C4-2B (cell line): ENCODE measurements around the gene DIDO1.

Source experiments
- H3K27ac ChIP-seq: fragments of 450-650 bp; 2 replicates; pipeline ENCODE4 v1.5.1; 2017
- ZFX ChIP-seq: fragments of 450-650 bp; IDR thresholded peaks from 2 replicates; pipeline ENCODE4 v1.6.1; 2017
- TF ChIP-seq, protein P1 (sequence below): fragments of 450-650 bp; conservative IDR thresholded peaks from 2 replicates; pipeline ENCODE4 v1.5.1; 2017; ENCODE audit warnings: mild to moderate bottlenecking

The DIDO1 gene

DNA sequence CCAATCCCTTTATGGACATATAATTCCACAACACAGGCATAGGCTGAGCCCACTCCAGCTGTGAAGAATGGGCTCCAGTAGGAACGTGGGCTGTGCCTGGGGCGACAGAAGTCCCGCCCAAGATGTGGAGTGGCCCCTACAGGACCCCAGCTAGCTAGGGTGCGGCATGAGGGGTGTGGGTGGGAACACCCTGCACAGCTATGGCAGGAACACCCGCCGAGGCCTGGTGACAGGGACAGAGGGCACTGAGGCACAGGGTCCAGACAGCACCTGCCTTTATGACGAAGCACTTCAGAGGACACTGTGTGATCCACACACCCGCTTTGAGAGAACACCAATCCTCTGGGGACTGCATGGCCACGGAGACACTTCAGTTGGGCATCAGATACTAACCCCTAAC, 36.4 kb downstream of the DIDO1 start:
- TF ChIP-seq, protein P1, sequence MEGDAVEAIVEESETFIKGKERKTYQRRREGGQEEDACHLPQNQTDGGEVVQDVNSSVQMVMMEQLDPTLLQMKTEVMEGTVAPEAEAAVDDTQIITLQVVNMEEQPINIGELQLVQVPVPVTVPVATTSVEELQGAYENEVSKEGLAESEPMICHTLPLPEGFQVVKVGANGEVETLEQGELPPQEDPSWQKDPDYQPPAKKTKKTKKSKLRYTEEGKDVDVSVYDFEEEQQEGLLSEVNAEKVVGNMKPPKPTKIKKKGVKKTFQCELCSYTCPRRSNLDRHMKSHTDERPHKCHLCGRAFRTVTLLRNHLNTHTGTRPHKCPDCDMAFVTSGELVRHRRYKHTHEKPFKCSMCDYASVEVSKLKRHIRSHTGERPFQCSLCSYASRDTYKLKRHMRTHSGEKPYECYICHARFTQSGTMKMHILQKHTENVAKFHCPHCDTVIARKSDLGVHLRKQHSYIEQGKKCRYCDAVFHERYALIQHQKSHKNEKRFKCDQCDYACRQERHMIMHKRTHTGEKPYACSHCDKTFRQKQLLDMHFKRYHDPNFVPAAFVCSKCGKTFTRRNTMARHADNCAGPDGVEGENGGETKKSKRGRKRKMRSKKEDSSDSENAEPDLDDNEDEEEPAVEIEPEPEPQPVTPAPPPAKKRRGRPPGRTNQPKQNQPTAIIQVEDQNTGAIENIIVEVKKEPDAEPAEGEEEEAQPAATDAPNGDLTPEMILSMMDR: no peak
- TF ChIP-seq ZFX: no peak
- no peak overlapping the region for H3K27ac ChIP-seq

DNA sequence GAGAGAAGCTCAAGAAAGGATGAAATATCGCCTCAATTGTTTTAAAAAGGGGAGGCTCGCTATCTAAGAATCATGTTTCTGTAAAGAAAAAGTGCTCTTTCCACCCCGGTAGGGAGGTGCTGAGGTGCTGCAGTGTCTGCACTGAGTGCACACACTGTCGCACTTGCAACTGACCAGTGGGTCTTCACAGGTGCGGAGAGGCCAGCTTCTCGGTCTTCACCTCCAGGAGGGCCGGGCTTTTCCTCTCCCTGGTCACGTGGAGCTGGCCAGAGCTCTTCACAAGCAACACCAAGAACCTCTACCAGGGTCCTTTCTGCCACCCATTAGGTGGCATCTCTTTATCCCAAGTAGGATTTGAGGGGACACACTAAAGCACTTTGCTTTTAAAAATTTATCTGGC, 36.9 kb downstream of the DIDO1 start:
- no peak overlapping the region for H3K27ac ChIP-seq
- no peak for TF ChIP-seq ZFX

DNA sequence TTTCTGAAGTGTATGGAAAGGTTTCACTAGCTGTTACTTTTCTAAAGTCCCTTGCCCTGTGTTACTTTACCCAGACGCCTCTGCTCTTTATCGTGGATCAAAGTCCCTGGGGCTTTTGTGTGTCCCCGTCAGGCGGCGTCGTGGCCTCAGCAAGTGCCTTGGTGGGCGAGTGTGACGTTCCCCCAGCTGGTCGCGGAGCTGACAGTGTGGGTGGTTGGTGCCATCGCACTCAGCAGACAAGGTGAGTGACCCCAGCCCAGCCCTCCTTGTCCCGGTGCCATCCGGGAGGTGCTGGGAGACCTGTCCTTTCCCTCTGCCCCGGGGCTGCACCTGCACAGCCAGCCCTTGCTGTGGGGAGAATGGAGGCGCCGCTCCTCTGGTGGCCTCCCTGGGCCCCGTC, 37.4 kb downstream of the DIDO1 start:
- H3K27ac ChIP-seq: no peak overlapping the region
- TF ChIP-seq, protein P1: no peak
- TF ChIP-seq ZFX: no peak

DNA sequence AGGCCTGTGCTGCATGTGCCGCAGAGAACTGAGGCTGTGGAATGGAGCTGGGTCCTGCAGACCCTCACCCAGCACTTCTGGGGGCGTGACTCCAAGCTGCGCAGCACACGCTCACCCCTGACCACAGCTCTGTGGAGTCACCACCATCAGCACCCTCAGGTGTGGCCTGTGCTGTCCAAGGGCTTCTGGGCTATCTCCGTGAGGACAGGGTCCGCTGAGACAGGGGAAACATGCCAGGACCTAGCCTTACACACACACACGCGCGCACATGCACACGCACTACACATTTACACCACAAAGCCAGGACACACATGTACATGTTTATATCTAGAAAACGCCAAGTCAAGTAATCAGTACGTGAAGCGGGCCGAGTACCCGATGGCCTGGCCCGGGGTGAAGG, 37.9 kb downstream of the DIDO1 start:
- TF ChIP-seq ZFX: no peak
- TF ChIP-seq, protein P1: no peak
- no peak overlapping the region for H3K27ac ChIP-seq

DNA sequence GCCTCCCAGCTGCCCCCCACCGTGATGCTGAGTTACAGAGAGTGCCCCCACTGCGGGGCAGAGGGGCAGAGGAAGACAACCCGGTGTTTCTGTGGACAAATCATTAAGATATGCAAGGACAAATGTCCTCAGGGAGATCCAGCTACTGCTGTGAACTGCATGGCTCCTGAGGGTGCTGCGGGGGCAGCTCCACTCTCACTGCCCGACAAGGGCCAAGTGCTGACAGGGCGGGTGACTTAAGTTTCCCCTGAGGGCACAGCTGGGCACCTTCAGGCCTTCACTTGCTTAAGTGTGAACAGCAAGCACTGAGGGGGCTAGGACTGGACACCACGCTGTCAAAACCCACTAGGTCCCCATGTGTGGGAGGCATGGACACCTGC, 38.5 kb downstream of the DIDO1 start:
- TF ChIP-seq, protein P1: no peak
- no peak for TF ChIP-seq ZFX
- no peak overlapping the region for H3K27ac ChIP-seq

DNA sequence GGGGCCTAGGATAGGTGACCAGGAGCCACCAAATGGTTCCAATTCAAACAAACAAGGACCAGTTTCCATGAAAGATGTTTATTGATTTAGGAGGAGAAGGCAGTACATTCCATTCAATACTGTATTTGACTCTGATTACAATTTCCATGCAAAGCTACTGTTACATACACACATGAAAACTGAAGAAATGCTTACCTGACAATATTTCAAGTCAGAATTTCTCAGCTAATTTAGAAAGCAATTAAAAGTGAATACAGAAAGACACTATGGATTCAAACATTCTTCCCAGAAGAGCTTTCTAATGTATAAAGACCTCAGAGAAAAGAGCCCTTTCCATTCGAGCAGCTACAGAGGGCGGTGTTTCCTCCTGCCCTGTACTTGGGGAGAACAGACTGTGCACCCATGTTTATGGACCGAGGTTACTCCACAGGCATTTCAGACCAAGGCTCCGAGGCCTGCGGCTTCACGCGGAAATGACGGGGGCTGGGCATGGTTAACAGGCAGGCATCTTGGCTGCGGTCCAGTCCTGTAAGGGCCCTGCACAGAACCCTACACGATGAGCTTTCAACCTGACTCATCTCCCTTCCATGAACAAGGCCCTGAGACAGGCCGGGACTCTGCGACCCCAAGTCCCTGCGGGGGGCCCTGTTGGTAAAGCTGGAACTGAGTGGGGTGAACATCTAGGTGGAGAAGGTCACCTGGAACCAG, 39.0 kb downstream of the DIDO1 start:
- TF ChIP-seq ZFX: no peak
- TF ChIP-seq, protein P1: no peak
- no peak overlapping the region for H3K27ac ChIP-seq

DNA sequence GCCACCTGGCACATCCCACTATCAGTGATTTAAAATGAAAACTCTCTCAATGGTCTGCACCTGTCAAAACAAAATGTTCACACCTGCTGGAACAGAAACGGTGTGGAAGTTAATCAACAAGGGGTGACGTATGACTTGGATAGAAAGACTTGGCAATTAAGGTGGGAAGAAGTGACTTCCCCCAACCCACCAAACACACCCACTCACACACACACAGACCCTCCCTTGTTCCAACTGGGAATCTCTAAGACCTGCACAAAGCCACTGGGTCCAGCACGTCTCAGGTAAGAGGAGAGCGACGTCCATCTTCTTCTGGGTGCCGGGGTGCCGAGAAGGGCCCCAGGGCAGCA, 39.6 kb downstream of the DIDO1 start:
- no peak overlapping the region for H3K27ac ChIP-seq
- TF ChIP-seq ZFX: no peak
- TF ChIP-seq, protein P1: no peak

DNA sequence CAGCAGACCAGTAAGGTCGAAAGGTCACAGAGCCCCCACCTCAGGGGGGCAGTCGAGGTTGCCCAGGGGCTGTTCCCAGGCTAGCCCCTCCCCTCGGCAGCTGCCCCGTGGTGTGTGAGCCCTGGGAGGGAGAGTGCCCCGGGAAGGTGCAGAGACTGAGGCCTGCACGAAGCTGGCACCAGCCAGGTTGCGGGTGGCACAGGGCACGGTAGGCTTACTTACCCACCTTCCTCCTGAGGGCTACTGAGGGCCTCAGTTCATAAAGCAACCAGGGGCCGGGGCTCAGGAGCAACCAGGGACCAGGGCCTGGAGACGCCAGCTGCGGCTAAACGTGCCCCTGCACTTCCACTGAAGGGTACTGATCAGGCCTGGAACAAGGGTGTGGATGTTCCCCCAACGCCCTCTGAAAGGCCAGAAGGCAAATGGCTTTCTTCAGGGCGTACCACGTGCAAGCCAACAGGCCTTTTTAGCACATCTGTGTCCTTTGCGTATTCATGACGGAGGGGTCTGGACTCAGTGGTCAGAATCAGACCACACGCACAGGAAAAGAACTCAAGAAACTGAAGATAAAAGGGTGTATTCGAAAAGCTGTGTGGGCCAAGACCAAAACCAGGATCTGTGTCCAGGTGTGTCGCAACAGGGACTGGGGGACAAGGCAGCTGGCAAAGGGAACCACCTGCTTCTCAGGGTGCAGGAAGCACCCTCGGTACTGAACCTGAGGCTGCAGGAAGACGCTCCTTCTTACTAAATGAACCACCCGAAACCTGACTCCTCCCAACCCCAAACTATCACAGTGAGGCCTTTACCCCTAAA, 40.2 kb downstream of the DIDO1 start:
- H3K27ac ChIP-seq: no peak overlapping the region
- TF ChIP-seq, protein P1: no peak
- no peak for TF ChIP-seq ZFX
